HG02870 (cell line): ENCODE data around the gene FBLN2.
"Not testable (repeated sequence)": the region's sequence is repeated elsewhere in the genome, so short reads cannot be mapped to it uniquely, and the experiment has no call there.

Experiments
- ATAC-seq: cut with Tn5 transposase; IDR thresholded peaks from one replicate; pipeline ENCODE4 v1.9.1; 2021; ENCODE audit warnings: mild to moderate bottlenecking, moderate library complexity; ENCODE audit not compliant: unreplicated experiment

The FBLN2 gene

GRCh38 chr3:13546667-13547171 lies 2.2 kb upstream of the FBLN2 start:
- ATAC-seq, result no peak

GRCh38 chr3:13547591-13548371 lies 1.1 kb upstream of the FBLN2 start:
- no peak for ATAC-seq

GRCh38 chr3:13549623-13550422 lies 898 bp downstream of the FBLN2 start:
- no peak for ATAC-seq

- ATAC-seq, result no peak
Observed at GRCh38 chr3:13550423-13550690, 1.4 kb downstream of the FBLN2 start.

- ATAC-seq, result no peak
Observed at GRCh38 chr3:13550791-13551360, 2.0 kb downstream of the FBLN2 start.

GRCh38 chr3:13552857-13553652 lies 4.1 kb downstream of the FBLN2 start:
- no peak for ATAC-seq

- no peak for ATAC-seq
Observed at GRCh38 chr3:13553686-13554085, 4.8 kb downstream of the FBLN2 start.

GRCh38 chr3:13555753-13556152 lies 6.8 kb downstream of the FBLN2 start:
- no peak for ATAC-seq

GRCh38 chr3:13556207-13556606 lies 7.3 kb downstream of the FBLN2 start:
- ATAC-seq, result no peak

- ATAC-seq, result no peak
Observed at GRCh38 chr3:13556917-13557316, 8.0 kb downstream of the FBLN2 start.

GRCh38 chr3:13557417-13557816 lies 8.5 kb downstream of the FBLN2 start:
- ATAC-seq, result no peak

- no peak for ATAC-seq
Observed at GRCh38 chr3:13557926-13558325, 9.0 kb downstream of the FBLN2 start.

GRCh38 chr3:13558651-13559050 lies 9.7 kb downstream of the FBLN2 start:
- no peak for ATAC-seq

GRCh38 chr3:13559764-13560525 lies 11.0 kb downstream of the FBLN2 start:
- no peak for ATAC-seq

- ATAC-seq, result no peak
Observed at GRCh38 chr3:13561376-13561775, 12.5 kb downstream of the FBLN2 start.

GRCh38 chr3:13561967-13562366 lies 13.0 kb downstream of the FBLN2 start:
- no peak for ATAC-seq

- not testable (repeated sequence) for ATAC-seq
Observed at GRCh38 chr3:13562421-13562820, 13.5 kb downstream of the FBLN2 start.

- ATAC-seq, result no peak
Observed at GRCh38 chr3:13563321-13563720, 14.4 kb downstream of the FBLN2 start.

GRCh38 chr3:13563911-13564310 lies 15.0 kb downstream of the FBLN2 start:
- ATAC-seq, result no peak
